Kidney epithelial cell (primary cell): ENCODE data around the gene SIVA1. TPM values are rescaled to one million over a fixed set of nuclear protein-coding genes. Genes with fewer than 3 reads are reported as not detected.

Experiments
- DNase-seq: peaks from one replicate; pipeline ENCODE4 v3.0.0-alpha.2; 2010; ENCODE audit warnings: low read depth
- H3K27me3 ChIP-seq: 2 replicates; pipeline ENCODE4 v1.6.0; 2011; ENCODE audit warnings: low read length; ENCODE audit not compliant: control insufficient read depth, insufficient read depth
- H3K36me3 ChIP-seq: 2 replicates; pipeline ENCODE4 v1.5.1; 2011; ENCODE audit warnings: low read length; ENCODE audit not compliant: control insufficient read depth, insufficient read depth
- H3K4me3 ChIP-seq: 2 replicates; pipeline ENCODE4 v1.5.1; 2011; ENCODE audit warnings: low read depth, mild to moderate bottlenecking, control low read depth, low read length
- total RNA-seq: library from RNA; depleted of rRNA; stranded (reverse); fragments of >200 nt; gene quantifications from 2 replicates; pipeline ENCODE4 v1.2.3, GENCODE V29; 2015
- TF ChIP-seq, protein P1 (sequence below): IDR thresholded peaks from 2 replicates; pipeline ENCODE4 v1.5.1; 2011; ENCODE audit warnings: mild to moderate bottlenecking, moderate library complexity, low read length, control low read depth, inconsistent platforms; ENCODE audit not compliant: insufficient read depth, poor library complexity, severe bottlenecking

The SIVA1 gene
- total RNA-seq, 1 donor from 2014 or later, result 222 TPM

DNA sequence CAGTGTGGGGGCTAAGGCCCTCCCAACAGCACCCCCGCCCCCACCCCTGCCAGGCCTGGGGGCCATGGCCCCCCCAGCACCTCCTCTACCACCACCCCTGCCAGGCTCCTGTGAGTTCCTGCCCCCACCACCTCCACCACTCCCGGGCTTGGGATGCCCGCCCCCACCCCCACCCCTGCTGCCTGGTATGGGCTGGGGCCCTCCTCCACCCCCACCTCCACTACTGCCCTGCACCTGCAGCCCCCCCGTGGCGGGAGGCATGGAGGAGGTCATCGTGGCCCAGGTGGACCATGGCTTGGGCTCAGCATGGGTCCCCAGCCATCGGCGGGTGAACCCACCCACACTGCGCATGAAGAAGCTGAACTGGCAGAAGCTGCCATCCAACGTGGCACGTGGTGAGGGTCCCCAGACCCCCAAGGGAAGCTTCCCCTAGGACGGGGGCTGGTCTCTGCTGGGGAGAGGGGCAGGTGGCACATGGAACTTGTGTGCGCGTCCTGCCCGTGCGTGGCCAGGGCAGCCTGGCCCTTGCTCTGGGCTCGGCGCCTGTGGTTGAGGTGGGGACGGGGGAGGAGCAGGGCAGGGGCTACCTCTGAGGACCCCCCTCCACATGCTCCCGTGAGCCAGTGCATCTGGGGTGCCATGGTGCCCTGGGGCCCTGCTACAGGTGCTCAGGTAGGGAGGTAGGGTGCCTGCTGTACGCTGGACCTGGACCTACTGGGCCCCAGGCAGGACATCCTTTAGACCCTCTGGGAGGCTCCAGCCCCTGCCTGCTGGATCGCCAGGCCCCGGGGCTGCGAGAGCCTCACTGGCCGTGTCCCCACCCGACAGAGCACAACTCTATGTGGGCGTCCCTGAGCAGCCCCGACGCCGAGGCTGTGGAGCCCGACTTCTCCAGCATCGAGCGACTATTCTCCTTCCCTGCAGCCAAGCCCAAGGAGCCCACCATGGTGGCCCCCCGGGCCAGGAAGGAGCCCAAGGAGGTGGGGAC, 45.0 kb upstream of the SIVA1 start:
- no peak overlapping the region for H3K4me3 ChIP-seq
- no peak for DNase-seq
- peaks cover 5% of the 10 kb centered on the region for H3K36me3 ChIP-seq
- H3K27me3 ChIP-seq, result no peaks in the 10 kb centered on the region
- TF ChIP-seq, protein P1, sequence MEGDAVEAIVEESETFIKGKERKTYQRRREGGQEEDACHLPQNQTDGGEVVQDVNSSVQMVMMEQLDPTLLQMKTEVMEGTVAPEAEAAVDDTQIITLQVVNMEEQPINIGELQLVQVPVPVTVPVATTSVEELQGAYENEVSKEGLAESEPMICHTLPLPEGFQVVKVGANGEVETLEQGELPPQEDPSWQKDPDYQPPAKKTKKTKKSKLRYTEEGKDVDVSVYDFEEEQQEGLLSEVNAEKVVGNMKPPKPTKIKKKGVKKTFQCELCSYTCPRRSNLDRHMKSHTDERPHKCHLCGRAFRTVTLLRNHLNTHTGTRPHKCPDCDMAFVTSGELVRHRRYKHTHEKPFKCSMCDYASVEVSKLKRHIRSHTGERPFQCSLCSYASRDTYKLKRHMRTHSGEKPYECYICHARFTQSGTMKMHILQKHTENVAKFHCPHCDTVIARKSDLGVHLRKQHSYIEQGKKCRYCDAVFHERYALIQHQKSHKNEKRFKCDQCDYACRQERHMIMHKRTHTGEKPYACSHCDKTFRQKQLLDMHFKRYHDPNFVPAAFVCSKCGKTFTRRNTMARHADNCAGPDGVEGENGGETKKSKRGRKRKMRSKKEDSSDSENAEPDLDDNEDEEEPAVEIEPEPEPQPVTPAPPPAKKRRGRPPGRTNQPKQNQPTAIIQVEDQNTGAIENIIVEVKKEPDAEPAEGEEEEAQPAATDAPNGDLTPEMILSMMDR, result no peak

DNA sequence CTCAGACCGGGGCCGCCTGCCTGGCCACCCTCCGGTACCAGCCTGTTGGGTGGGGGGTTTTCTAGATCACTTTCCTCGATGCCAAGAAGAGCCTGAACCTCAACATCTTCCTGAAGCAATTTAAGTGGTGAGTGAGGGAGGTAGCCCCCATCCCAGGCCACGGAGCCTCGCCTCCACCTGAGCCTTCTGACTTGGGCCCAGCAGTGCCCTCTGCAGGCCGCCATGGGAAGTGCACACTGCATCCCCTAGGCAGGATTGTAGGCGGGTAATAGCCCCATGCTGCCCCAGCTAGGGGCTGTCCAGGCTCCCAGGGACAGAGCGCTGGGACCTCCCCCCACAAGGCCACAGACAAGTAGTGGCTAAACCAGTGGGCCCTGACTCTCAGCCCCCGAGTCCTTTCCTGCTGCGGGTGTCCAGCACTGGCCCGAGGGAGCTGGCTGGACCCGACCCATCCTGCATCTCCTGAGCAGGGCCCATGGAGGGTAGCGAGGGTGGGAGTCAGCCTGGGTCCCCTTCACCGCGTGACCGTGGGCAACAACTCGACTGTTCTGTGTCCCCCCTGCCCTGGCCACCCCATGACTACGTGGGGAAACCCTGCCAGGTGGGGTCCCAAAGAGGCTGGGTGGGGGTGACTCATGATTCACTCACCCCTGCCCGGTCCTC, 44.2 kb upstream of the SIVA1 start:
- Histone ChIP-seq H3K27me3 (no peaks in the 10 kb centered on the region), H3K4me3 (no peak overlapping the region), H3K36me3 (peaks cover 2% of the 10 kb centered on the region)
- TF ChIP-seq, protein P1, result peak; percentile 98
- no peak for DNase-seq

DNA sequence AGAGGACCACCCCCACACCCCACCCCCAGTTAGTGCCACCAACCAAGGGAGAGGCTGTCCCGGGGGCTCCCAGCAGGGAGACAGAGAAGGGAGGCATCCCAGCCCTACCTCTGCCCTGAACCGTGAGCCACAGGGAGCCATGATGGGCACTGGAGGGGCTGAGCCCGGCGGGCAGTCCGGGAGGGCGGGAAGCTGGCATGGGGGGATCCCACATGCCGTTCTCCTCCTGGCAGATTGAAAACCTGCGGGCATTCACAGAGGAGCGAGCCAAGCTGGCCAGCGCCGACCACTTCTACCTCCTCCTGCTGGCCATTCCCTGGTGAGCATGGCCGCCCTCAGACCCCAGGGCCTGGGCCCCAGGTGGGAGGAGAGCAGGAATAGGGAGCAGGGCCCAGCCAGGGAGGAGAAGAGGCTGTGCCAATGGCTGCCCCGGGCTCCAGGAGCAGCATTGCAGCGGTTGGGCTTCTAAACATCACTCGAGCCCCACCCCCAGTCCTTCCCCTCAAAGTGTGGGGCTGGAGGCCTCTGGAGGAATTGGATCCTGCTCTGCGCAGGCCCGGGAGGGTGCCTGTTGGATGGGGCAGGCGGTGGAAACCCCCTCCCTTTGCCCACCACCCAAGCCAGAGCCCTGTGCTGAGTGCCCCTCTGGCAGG, 43.4 kb upstream of the SIVA1 start:
- TF ChIP-seq, protein P1, result no peak
- no peaks in the 10 kb centered on the region for H3K27me3 ChIP-seq
- H3K4me3 ChIP-seq, result no peak overlapping the region
- DNase-seq, result no peak
- H3K36me3 ChIP-seq, result peaks cover 2% of the 10 kb centered on the region

DNA sequence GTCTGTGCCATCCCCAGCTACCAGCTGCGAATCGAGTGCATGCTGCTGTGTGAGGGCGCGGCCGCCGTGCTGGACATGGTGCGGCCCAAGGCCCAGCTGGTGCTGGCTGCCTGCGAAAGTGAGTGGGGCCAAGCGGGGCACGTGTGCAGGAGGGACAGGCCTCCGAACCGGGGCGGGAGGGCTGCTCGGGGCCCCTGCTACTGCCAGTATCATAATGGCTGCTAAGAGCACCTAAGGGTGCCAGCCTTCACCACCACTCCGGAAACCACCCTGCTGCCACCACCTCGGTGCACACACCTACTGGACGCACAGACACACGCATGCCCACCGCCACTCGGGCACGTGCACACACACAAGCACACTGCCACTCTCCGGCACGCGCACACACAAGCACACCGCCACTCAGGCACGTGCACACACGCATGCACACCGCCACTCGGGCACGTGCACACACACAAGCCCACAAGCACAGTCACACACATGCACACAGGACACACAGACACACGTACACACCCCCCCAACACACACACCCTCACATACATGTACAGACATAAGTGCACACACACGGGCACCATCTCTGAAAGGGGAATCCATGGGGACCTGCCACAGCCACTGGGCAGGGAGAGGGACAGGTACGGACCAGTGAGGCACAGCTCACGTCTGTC, 42.7 kb upstream of the SIVA1 start:
- DNase-seq, result no peak
- peaks cover 2% of the 10 kb centered on the region for H3K36me3 ChIP-seq
- H3K27me3 ChIP-seq, result no peaks in the 10 kb centered on the region
- H3K4me3 ChIP-seq, result no peak overlapping the region
- TF ChIP-seq, protein P1, result no peak

DNA sequence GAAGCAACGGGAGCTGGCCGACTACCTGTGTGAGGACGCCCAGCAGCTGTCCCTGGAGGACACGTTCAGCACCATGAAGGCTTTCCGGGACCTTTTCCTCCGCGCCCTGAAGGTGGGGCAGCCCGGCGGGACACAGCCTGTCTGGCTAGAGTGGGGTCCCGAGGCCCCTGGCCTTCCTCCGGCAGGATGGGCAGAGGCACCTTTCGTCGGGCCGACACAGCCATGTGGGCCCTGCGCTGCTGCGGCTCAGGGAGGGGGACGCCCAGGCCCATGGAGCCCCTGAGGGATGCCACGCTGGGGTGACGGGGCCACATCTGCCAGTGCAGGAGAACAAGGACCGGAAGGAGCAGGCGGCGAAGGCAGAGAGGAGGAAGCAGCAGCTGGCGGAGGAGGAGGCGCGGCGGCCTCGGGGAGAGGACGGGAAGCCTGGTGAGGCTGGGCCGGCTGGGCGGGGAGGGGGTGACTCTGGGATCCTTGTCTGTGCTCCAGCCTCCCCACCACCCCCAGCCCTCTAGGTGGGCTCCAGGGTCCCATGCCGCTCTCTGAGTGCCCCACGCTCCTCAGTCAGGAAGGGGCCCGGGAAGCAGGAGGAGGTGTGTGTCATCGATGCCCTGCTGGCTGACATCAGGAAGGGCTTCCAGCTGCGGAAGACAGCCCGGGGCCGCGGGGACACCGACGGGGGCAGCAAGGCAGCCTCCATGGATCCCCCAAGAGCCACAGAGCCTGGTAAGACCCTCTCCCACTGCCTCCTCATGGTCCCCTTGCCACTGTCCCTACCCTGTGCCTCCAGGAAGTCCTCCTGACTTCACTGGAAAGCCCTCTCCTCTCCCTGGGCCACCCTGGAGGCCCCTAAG, 39.8 kb upstream of the SIVA1 start:
- no peak overlapping the region for H3K4me3 ChIP-seq
- no peaks in the 10 kb centered on the region for H3K27me3 ChIP-seq
- DNase-seq, result no peak
- TF ChIP-seq, protein P1, result no peak
- peaks cover 4% of the 10 kb centered on the region for H3K36me3 ChIP-seq
